DOHH2 (cell line): ENCODE measurements around the gene BATF3.

Experiments used
- H3F3A ChIP-seq: fragments of 200-600 bp; sonication (generic), shearing (Covaris generic); 2 replicates; pipeline ENCODE4 v1.6.0; 2016; ENCODE audit warnings: antibody characterized with exemption, mild to moderate bottlenecking; ENCODE audit not compliant: control insufficient read depth, insufficient read depth
- H3K27ac ChIP-seq: fragments of 200-600 bp; sonication (generic); 2 replicates; pipeline ENCODE4 v1.5.1; 2014; ENCODE audit warnings: low read depth, mild to moderate bottlenecking, low read length, moderate library complexity
- H3K27me3 ChIP-seq: fragments of 200-600 bp; sonication (generic); 2 replicates; pipeline ENCODE4 v1.6.1; 2014; ENCODE audit warnings: mild to moderate bottlenecking, low read length, mixed read lengths; ENCODE audit not compliant: control insufficient read depth
- H3K36me3 ChIP-seq: fragments of 200-600 bp; sonication (generic); 2 replicates; pipeline ENCODE4 v1.6.1; 2014; ENCODE audit warnings: mild to moderate bottlenecking, low read length, moderate library complexity, mixed read lengths; ENCODE audit not compliant: control insufficient read depth
- H3K4me1 ChIP-seq: fragments of 200-600 bp; sonication (generic); 2 replicates; pipeline ENCODE4 v1.6.1; 2014; ENCODE audit warnings: mild to moderate bottlenecking, low read length, mixed read lengths; ENCODE audit not compliant: control insufficient read depth
- H3K4me2 ChIP-seq: fragments of 200-600 bp; sonication (generic); 2 replicates; pipeline ENCODE4 v1.6.0; 2014; ENCODE audit warnings: mild to moderate bottlenecking, low read length, moderate library complexity
- H3K4me3 ChIP-seq: fragments of 200-600 bp; sonication (generic); 2 replicates; pipeline ENCODE4 v1.5.1; 2014; ENCODE audit warnings: mild to moderate bottlenecking, low read length, mixed read lengths
- H3K79me2 ChIP-seq: fragments of 200-600 bp; sonication (generic); 2 replicates; pipeline ENCODE4 v1.6.1; 2014; ENCODE audit warnings: mild to moderate bottlenecking, low read length, mixed read lengths; ENCODE audit not compliant: control insufficient read depth
- H3K9me2 ChIP-seq: fragments of 200-600 bp; sonication (generic); replicated peaks from 2 replicates; pipeline ENCODE4 v1.6.1; 2014; ENCODE audit warnings: mild to moderate bottlenecking, low read length, mixed read lengths; ENCODE audit not compliant: control insufficient read depth
- H3K9me3 ChIP-seq: fragments of 200-600 bp; sonication (generic); 2 replicates; pipeline ENCODE4 v1.6.1; 2014; ENCODE audit warnings: antibody characterized with exemption, low read length, mixed read lengths; ENCODE audit not compliant: control insufficient read depth, insufficient read depth
- H4K20me1 ChIP-seq: fragments of 200-600 bp; sonication (generic); 2 replicates; pipeline ENCODE4 v1.6.0; 2014; ENCODE audit warnings: low read depth, mild to moderate bottlenecking, antibody characterized with exemption, low read length, moderate library complexity; ENCODE audit not compliant: control insufficient read depth, insufficient read depth
- CTCF ChIP-seq: fragments of 200-600 bp; sonication (generic); IDR thresholded peaks from one replicate; pipeline ENCODE4 v1.5.1; 2014; ENCODE audit warnings: antibody characterized with exemption, mild to moderate bottlenecking, low read depth, low read length; ENCODE audit not compliant: poor library complexity, severe bottlenecking
- EZH2phosphoT487 ChIP-seq: fragments of 200-600 bp; sonication (generic); IDR thresholded peaks from 2 replicates; pipeline ENCODE4 v1.6.1; 2017; ENCODE audit warnings: borderline replicate concordance, mild to moderate bottlenecking, antibody characterized with exemption, low read length, moderate library complexity, mixed read lengths

Gene BATF3

GRCh38 chr1:212689758-212690529 is 9.7 kb downstream of the BATF3 start:
- Histone ChIP-seq H3K4me2 (no peak overlapping the region), H3K4me3 (no peak overlapping the region)

GRCh38 chr1:212689196-212689725 is 10.4 kb downstream of the BATF3 start:
- H4K20me1 ChIP-seq, result no peaks in the 10 kb centered on the region
- TF ChIP-seq CTCF (no peak), EZH2phosphoT487 (no peak)
- no peak overlapping the region for H3K4me2 ChIP-seq
- H3K79me2 ChIP-seq, result no peaks in the 10 kb centered on the region
- no peaks in the 10 kb centered on the region for H3K9me2 ChIP-seq
- H3K27ac ChIP-seq, result no peak overlapping the region
- H3F3A ChIP-seq, result no peaks in the 10 kb centered on the region
- no peaks in the 10 kb centered on the region for H3K4me1 ChIP-seq
- no peaks in the 10 kb centered on the region for H3K36me3 ChIP-seq
- H3K9me3 ChIP-seq, result no peaks in the 10 kb centered on the region
- H3K27me3 ChIP-seq, result peaks cover 56% of the 10 kb centered on the region
- H3K4me3 ChIP-seq, result no peak overlapping the region

More at GRCh38 chr1:212689758-212690529, 9.7 kb downstream of the BATF3 start:
- Histone ChIP-seq H3F3A (no peaks in the 10 kb centered on the region), H3K27ac (no peak overlapping the region), H3K9me3 (no peaks in the 10 kb centered on the region), H3K9me2 (no peaks in the 10 kb centered on the region), H3K36me3 (no peaks in the 10 kb centered on the region), H4K20me1 (no peaks in the 10 kb centered on the region), H3K27me3 (peaks cover 59% of the 10 kb centered on the region), H3K79me2 (no peaks in the 10 kb centered on the region), H3K4me1 (no peaks in the 10 kb centered on the region)
- TF ChIP-seq EZH2phosphoT487 (no peak), CTCF (no peak)

- no peaks in the 10 kb centered on the region for H3K79me2 ChIP-seq
- H3K27ac ChIP-seq, result no peak overlapping the region
- no peaks in the 10 kb centered on the region for H3K9me2 ChIP-seq
- H4K20me1 ChIP-seq, result no peaks in the 10 kb centered on the region
- no peaks in the 10 kb centered on the region for H3K36me3 ChIP-seq
- H3K4me2 ChIP-seq, result no peak overlapping the region
- peaks cover 5% of the 10 kb centered on the region for H3K4me1 ChIP-seq
- no peaks in the 10 kb centered on the region for H3F3A ChIP-seq
- no peak overlapping the region for H3K4me3 ChIP-seq
- TF ChIP-seq EZH2phosphoT487, result no peak
- no peak for TF ChIP-seq CTCF
- no peaks in the 10 kb centered on the region for H3K9me3 ChIP-seq
- H3K27me3 ChIP-seq, result peaks cover 58% of the 10 kb centered on the region
These were observed 11.1 kb downstream of the BATF3 start for GRCh38 chr1:212688341-212689047.
